K562 (cell line): ENCODE results near the gene SIGLEC5. TPM values are rescaled to one million over a fixed set of nuclear protein-coding genes. Genes with fewer than 3 reads are reported as not detected.

Experiments used
- ATAC-seq: fragments of 200-7000 bp; cut with Tn5 transposase; 3 replicates; pipeline ENCODE4 v1.9.1; 2020; ENCODE audit warnings: moderate library complexity
- BruUV-seq: library from RNA; stranded (reverse); fragments of 400-500 nt; replicated peaks from 2 replicates; lab custom pipeline; 2021; lab: Mats Ljungman, UMichigan
- CTCF ChIA-PET: fragments of 300-600 bp; formaldehyde crosslinking; extraction: SDS; loops from one replicate; lab custom pipeline; 2021; ENCODE audit warnings: low intra/inter-chr PET ratio; lab: Yijun Ruan, JAX
- POLR2A ChIA-PET: fragments of 300-600, 350-650 bp; sonication (Branson Sonifier 250); formaldehyde crosslinking; extraction: SDS; loops from one replicate; lab custom pipeline; 2021; ENCODE audit warnings: antibody characterized with exemption, inconsistent platforms; lab: Yijun Ruan, JAX
- DNase-seq, 4 experiments: peaks; one replicate each; pipeline versions ENCODE4 v3.0.0 to v3.0.0-alpha.2; 2011 to 2018; ENCODE audit warnings: low spot score in 3 of 4, mixed read lengths in 3 of 4; ENCODE audit errors: extremely low read depth in 1 of 4
- FAIRE-seq: peaks from 2 replicates; lab custom pipeline; 2011; peaks lifted over from hg19 to GRCh38; lab: Jason Lieb, UNC
- H2AFZ ChIP-seq: 2 replicates; pipeline ENCODE4 v1.6.0; 2011; ENCODE audit warnings: low read depth, low read length, control low read depth, inconsistent platforms
- H3K27ac ChIP-seq: fragments of 200-600 bp; 3 replicates; pipeline ENCODE4 v1.8.0; 2011; ENCODE audit warnings: low read depth, mild to moderate bottlenecking, control low read depth, inconsistent platforms, low read length, moderate library complexity, mixed read lengths; ENCODE audit errors: extremely low read depth
- H3K27me3 ChIP-seq, 2 experiments: fragments of 300-600 bp in 1 of 2; 2 replicates in 1 of 2; 3 replicates in 1 of 2; pipeline versions ENCODE4 v1.6.0 to v1.8.0; 2011; ENCODE audit warnings: inconsistent platforms in 2 of 2, low read length in 2 of 2, mild to moderate bottlenecking in 1 of 2, mixed read lengths in 1 of 2, moderate library complexity in 1 of 2; ENCODE audit not compliant: control insufficient read depth in 2 of 2, insufficient read depth in 2 of 2
- H3K36me3 ChIP-seq: fragments of 300-600 bp; 3 replicates; pipeline ENCODE4 v1.8.0; 2011; ENCODE audit warnings: mild to moderate bottlenecking, low read length, inconsistent platforms; ENCODE audit not compliant: control insufficient read depth, insufficient read depth
- H3K4me1 ChIP-seq, 2 experiments: fragments of 200-600 bp in 1 of 2; replicated peaks in 1 of 2; 2 replicates in 1 of 2; 3 replicates in 1 of 2; pipeline versions ENCODE4 v1.5.1 to v1.8.0; 2011; ENCODE audit warnings: inconsistent platforms in 2 of 2, low read length in 2 of 2, mild to moderate bottlenecking in 1 of 2, mixed read lengths in 1 of 2, moderate library complexity in 1 of 2; ENCODE audit not compliant: control insufficient read depth in 2 of 2, insufficient read depth in 2 of 2
- H3K4me2 ChIP-seq: 2 replicates; pipeline ENCODE4 v1.6.1; 2011; ENCODE audit warnings: low read length, control low read depth, inconsistent platforms, mixed read lengths; ENCODE audit not compliant: insufficient read depth
- H3K4me3 ChIP-seq: fragments of 200-600 bp; sonication (generic), shearing (Covaris generic); 2 replicates; pipeline ENCODE4 v1.5.1; 2016; ENCODE audit warnings: control low read depth, inconsistent platforms
- H3K79me2 ChIP-seq: fragments of 200-600 bp; 3 replicates; pipeline ENCODE4 v1.8.0; 2011; ENCODE audit warnings: low read length, inconsistent platforms; ENCODE audit not compliant: control insufficient read depth, insufficient read depth
- H3K9ac ChIP-seq, 2 experiments: 2 replicates each; pipeline versions ENCODE4 v1.6.0 to v1.6.1; 2011; ENCODE audit warnings: low read depth in 2 of 2, low read length in 2 of 2, control low read depth in 1 of 2, inconsistent platforms in 1 of 2, mild to moderate bottlenecking in 1 of 2, mixed read lengths in 1 of 2; ENCODE audit not compliant: insufficient read depth in 1 of 2
- H3K9me1 ChIP-seq: one replicate; pipeline ENCODE4 v1.6.0; 2011; ENCODE audit warnings: inconsistent platforms, mild to moderate bottlenecking, low read length, moderate library complexity; ENCODE audit not compliant: control insufficient read depth, insufficient read depth
- H3K9me3 ChIP-seq: replicated peaks from 2 replicates; pipeline ENCODE4 v1.5.1; 2011; ENCODE audit warnings: low read depth, low read length, inconsistent platforms; ENCODE audit not compliant: control insufficient read depth, insufficient read depth
- H4K20me1 ChIP-seq: replicated peaks from 2 replicates; pipeline ENCODE4 v1.6.1; 2011; ENCODE audit warnings: low read length, inconsistent platforms, mixed read lengths; ENCODE audit not compliant: control insufficient read depth, insufficient read depth
- FOXJ2 ChIP-seq: fragments of 200-800 bp; sonication (Bioruptor generic); IDR thresholded peaks from 2 replicates; pipeline ENCODE4 v1.6.1; 2016; ENCODE audit warnings: missing genetic modification characterization, missing compliant biosample characterization
- HDAC3 ChIP-seq: fragments of 450-650 bp; IDR thresholded peaks from 2 replicates; pipeline ENCODE4 v1.6.1; 2018; ENCODE audit warnings: borderline replicate concordance, mild to moderate bottlenecking, moderate library complexity; ENCODE audit not compliant: partially characterized antibody
- IRF1 ChIP-seq: sonication (generic); formaldehyde crosslinking; IDR thresholded peaks from 2 replicates; pipeline ENCODE4 v1.8.0; 2022; ENCODE audit warnings: missing genetic modification reagents, mild to moderate bottlenecking, borderline replicate concordance
- PTRF ChIP-seq: fragments of 450-650 bp; IDR thresholded peaks from 2 replicates; pipeline ENCODE4 v1.6.1; 2016; ENCODE audit warnings: mild to moderate bottlenecking, missing genetic modification characterization, missing compliant biosample characterization
- RFX1 ChIP-seq: fragments of 450-650 bp; IDR thresholded peaks from 2 replicates; pipeline ENCODE4 v1.6.1; 2016; ENCODE audit warnings: mild to moderate bottlenecking, moderate library complexity
- SMARCB1 ChIP-seq: IDR thresholded peaks from 2 replicates; pipeline ENCODE4 v1.6.1; 2011; ENCODE audit warnings: improper control_type of control experiment, low read depth; ENCODE audit not compliant: insufficient read length
- SUPT5H ChIP-seq: fragments of 450-650 bp; IDR thresholded peaks from 2 replicates; pipeline ENCODE4 v1.6.1; 2016
- YY1 ChIP-seq, 3 experiments: IDR thresholded peaks; 2 replicates each; pipeline ENCODE4 v1.6.1; 2011; ENCODE audit warnings: low read length in 2 of 3, mild to moderate bottlenecking in 2 of 3, moderate library complexity in 2 of 3, borderline replicate concordance in 1 of 3, control low read depth in 1 of 3, low read depth in 1 of 3; ENCODE audit not compliant: insufficient read depth in 3 of 3, insufficient replicate concordance in 2 of 3, control insufficient read depth in 1 of 3, insufficient read length in 1 of 3; ENCODE audit errors: extremely low read depth in 1 of 3
- ZBTB1 ChIP-seq: sonication (generic); formaldehyde crosslinking; IDR thresholded peaks from 2 replicates; pipeline ENCODE4 v1.8.1; 2023; ENCODE audit warnings: missing genetic modification reagents, low read depth, mild to moderate bottlenecking, borderline replicate concordance
- ZBTB9 ChIP-seq: fragments of 450-650 bp; formaldehyde crosslinking; IDR thresholded peaks from 2 replicates; pipeline ENCODE4 v1.4.0; 2020; ENCODE audit warnings: mild to moderate bottlenecking, moderate library complexity
- ZNF133 ChIP-seq: fragments of 250-450 bp; sonication (Bioruptor Pico); IDR thresholded peaks from 2 replicates; pipeline ENCODE4 v1.4.0; 2020; ENCODE audit warnings: mild to moderate bottlenecking
- ZNF263 ChIP-seq: sonication (generic); formaldehyde crosslinking; IDR thresholded peaks from 2 replicates; pipeline ENCODE4 v1.8.0; 2022; ENCODE audit warnings: mild to moderate bottlenecking, missing genetic modification reagents, borderline replicate concordance
- ZNF445 ChIP-seq: fragments of 250-450 bp; sonication (Bioruptor Pico); IDR thresholded peaks from 2 replicates; pipeline ENCODE4 v1.4.0; 2020; ENCODE audit warnings: low read depth, mild to moderate bottlenecking, moderate library complexity
- ZNF75A ChIP-seq: fragments of 450-650 bp; formaldehyde crosslinking; IDR thresholded peaks from 2 replicates; pipeline ENCODE4 v1.4.0; 2020; ENCODE audit warnings: mild to moderate bottlenecking
- ZNF830 ChIP-seq: fragments of 250-450 bp; sonication (Bioruptor Pico); IDR thresholded peaks from 2 replicates; pipeline ENCODE4 v1.5.0; 2021; ENCODE audit warnings: mild to moderate bottlenecking
- WGBS: fragments of 100-300 bp; shearing (Covaris generic); methylation state at CpG from one replicate; pipeline ENCODE4 v1.1.6; 2016; ENCODE audit warnings: low coverage, mixed read lengths; ENCODE audit not compliant: insufficient coverage; ENCODE audit errors: missing lambda C conversion rate; 5-methylcytosine and 5-hydroxymethylcytosine counted together
- in situ Hi-C: fragments of 300-500 bp; cut with MboI; formaldehyde crosslinking; loops from 4 replicates; pipeline ENCODE4 v1.15.0; 2018; ENCODE audit warnings: inconsistent platforms, mixed read lengths
- intact Hi-C: fragments of 100-400 bp; cut with micrococcal nuclease; formaldehyde crosslinking; loops from 2 replicates; pipeline ENCODE4 v1.14.2; 2022
- polyA plus RNA-seq, 8 experiments: library from polyadenylated mRNA; depleted of rRNA in 4 of 8; stranded (reverse) in 5 of 8; unstranded in 3 of 8; fragments of >200 nt; fragmentation: Nextera tagmentation in 2 of 8; fragmentation: Illumina TruSeq in 1 of 8; extraction: Ambion mirVana in 2 of 8; extraction: Trizol in 1 of 8; gene quantifications; 2 replicates each; pipeline versions ENCODE4 v1.2.1 to v1.2.3, GENCODE V29; 2011 to 2014; ENCODE audit warnings: inconsistent platforms in 1 of 8, missing spikeins in 1 of 8
- total RNA-seq, 7 experiments: library from RNA; depleted of rRNA in 6 of 7; stranded (reverse); fragments of >200 nt in 6 of 7; fragmentation: Illumina TruSeq in 2 of 7; extraction: Trizol in 2 of 7; gene quantifications; 2 replicates each; pipeline versions ENCODE4 v1.2.1 to v1.2.3, GENCODE V29; 2011 to 2021; ENCODE audit warnings: low replicate concordance in 1 of 7

The SIGLEC5 gene
- total and polyA plus RNA-seq, 9 of the 15 experiments (the other 6 are each of a cell fraction or from before 2014, with no cell fraction given), result 0.14 TPM; not detected in 8

DNA sequence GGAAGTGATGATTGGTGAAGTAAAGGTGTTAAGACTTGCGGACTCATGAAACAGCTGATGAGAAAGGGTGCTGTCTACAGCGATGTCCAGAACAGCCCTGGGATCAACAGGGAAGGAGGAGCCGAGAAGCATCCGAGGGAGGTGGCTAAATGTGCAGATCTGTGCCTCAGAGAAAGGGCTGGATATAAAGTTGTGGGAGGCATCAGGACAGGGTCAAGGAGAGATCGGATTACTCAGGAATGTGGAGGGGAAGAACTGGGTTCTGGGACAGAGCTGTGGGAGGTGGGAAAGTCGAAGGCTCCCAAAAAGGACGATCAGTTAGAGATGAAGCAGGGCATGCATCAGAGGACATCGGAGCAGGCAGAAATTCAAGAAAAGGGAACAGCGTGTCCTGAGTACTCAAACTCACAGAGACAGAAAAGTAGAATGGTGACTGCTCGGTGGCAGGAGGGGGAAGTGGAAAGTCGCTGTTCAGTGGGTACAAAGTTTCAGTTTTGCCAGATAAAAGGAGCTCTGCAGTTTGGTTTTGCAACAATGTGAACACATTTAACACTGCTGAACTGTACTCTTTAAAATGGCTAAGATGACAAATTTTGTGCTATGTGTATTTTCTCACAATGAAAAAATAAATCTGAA lies 14.6 kb upstream of the SIGLEC5 start:
- no peak for TF ChIP-seq ZBTB1 (CRISPR knock-in tag)
- no peak for TF ChIP-seq ZNF445 (CRISPR knock-in tag)
- no peak for TF ChIP-seq ZNF75A (CRISPR knock-in tag)
- no peak for TF ChIP-seq PTRF (tag)
- TF ChIP-seq YY1 (IDR thresholded peaks at IDR 0.05; ENCODE audit: borderline replicate concordance in 1 of 3, control insufficient read depth in 1 of 3, extremely low read depth in 1 of 3, insufficient read depth in 3 of 3, insufficient read length in 1 of 3, insufficient replicate concordance in 2 of 3, low read depth in 1 of 3, low read length in 2 of 3), result no peak
- TF ChIP-seq ZNF263, result no peak
- no peak for TF ChIP-seq IRF1 (CRISPR knock-in tag)
- TF ChIP-seq HDAC3, result no peak
- no peak for TF ChIP-seq ZNF133 (CRISPR knock-in tag)
- no peak for TF ChIP-seq ZBTB9 (CRISPR knock-in tag)
- no peak for TF ChIP-seq ZNF830
- TF ChIP-seq SUPT5H, result no peak
- no peak for TF ChIP-seq SMARCB1
- TF ChIP-seq FOXJ2 (tag), result no peak
- no peak for TF ChIP-seq RFX1
- CTCF ChIA-PET, result no interaction called here
- WGBS, result 8% methylated on average over 11 of the region's 11 CpGs
- peaks cover 20 to 42% of the 10 kb centered on the region in 2 experiments for H3K27me3 ChIP-seq
- H3K4me2 ChIP-seq, result no peak overlapping the region
- in situ Hi-C loops (no loop called here), intact Hi-C loops (loop anchor here (5.0 kb wide), 1 partner anchor 172 kb away; no protein-coding TSS in a partner anchor)
- H2AFZ ChIP-seq, result no peak overlapping the region
- no peak overlapping the region for H3K4me3 ChIP-seq
- H3K79me2 ChIP-seq, result no peaks in the 10 kb centered on the region
- FAIRE-seq (peak; percentile 19), DNase-seq (no peak), ATAC-seq (no peak)
- no peaks in the 10 kb centered on the region; a peak in 1 of 5 replicates for H3K4me1 ChIP-seq
- POLR2A ChIA-PET, result interaction anchor here (0.7 to 1.5 kb wide), 3 partner anchors 10 to 98 kb away, joined by 3 to 10 read pairs (median 5); no protein-coding TSS in a partner anchor
- H3K9me3 ChIP-seq, result no peaks in the 10 kb centered on the region
- H3K27ac ChIP-seq, result no peak overlapping the region
- no peaks in the 10 kb centered on the region for H4K20me1 ChIP-seq
- peak overlapping the region in 1 of 2 experiments; percentile 64; a peak in 1 of 4 replicates for H3K9ac ChIP-seq
- H3K36me3 ChIP-seq, result no peaks in the 10 kb centered on the region
- H3K9me1 ChIP-seq, result no peaks in the 10 kb centered on the region
- no TSS peak for BruUV-seq
